ENCODE data around the gene EMP2.

GRCh38 chr16:10497132-10498101, 83.0 kb downstream of the EMP2 start:
- TF ChIP-seq CTCF (IDR thresholded peaks at IDR 0.05): no peak
- TF ChIP-seq POLR2A (IDR thresholded peaks at IDR 0.05): no peak

Measured in adrenal gland (tissue), 5 donors.